PFSK-1 (cell line): ENCODE results near the gene SCN10A.

ENCODE experiments used
- FOXP2 ChIP-seq: optimal IDR thresholded peaks from 2 replicates; pipeline ENCODE3; 2011; ENCODE audit warnings: borderline replicate concordance, control low read depth, inconsistent platforms; ENCODE audit not compliant: insufficient read depth; ENCODE audit errors: extremely low read length, extremely low read depth
- POLR2AphosphoS5 ChIP-seq: IDR thresholded peaks from 2 replicates; pipeline ENCODE4 v1.6.1; 2012; ENCODE audit warnings: low read depth, mild to moderate bottlenecking, control low read depth, low read length, moderate library complexity
- REST ChIP-seq, 2 experiments: IDR thresholded peaks; 2 replicates each; pipeline versions ENCODE4 v1.6.1 to v1.8.0; 2011 to 2012; ENCODE audit warnings: low read depth in 2 of 2, low read length in 2 of 2, control low read depth in 1 of 2, inconsistent platforms in 1 of 2, mild to moderate bottlenecking in 1 of 2, moderate library complexity in 1 of 2; ENCODE audit not compliant: insufficient read depth in 1 of 2
- SIN3A ChIP-seq: IDR thresholded peaks from 2 replicates; pipeline ENCODE4 v1.6.1; 2012; ENCODE audit warnings: mild to moderate bottlenecking, low read length, moderate library complexity, borderline replicate concordance; ENCODE audit not compliant: insufficient read depth
- TAF1 ChIP-seq: IDR thresholded peaks from 2 replicates; pipeline ENCODE4 v1.6.1; 2012; ENCODE audit warnings: low read length, control low read depth, borderline replicate concordance; ENCODE audit not compliant: insufficient read depth

SCN10A gene

GRCh38 chr3:38721207-38721772 is 94.7 kb downstream of the SCN10A start:
- TF ChIP-seq TAF1 (no peak), REST (IDR thresholded peaks at IDR 0.05; ENCODE audit: insufficient read depth in 1 of 2, low read depth in 2 of 2, low read length in 2 of 2) (no peak), FOXP2 (no peak), POLR2AphosphoS5 (no peak), SIN3A (no peak)

DNA sequence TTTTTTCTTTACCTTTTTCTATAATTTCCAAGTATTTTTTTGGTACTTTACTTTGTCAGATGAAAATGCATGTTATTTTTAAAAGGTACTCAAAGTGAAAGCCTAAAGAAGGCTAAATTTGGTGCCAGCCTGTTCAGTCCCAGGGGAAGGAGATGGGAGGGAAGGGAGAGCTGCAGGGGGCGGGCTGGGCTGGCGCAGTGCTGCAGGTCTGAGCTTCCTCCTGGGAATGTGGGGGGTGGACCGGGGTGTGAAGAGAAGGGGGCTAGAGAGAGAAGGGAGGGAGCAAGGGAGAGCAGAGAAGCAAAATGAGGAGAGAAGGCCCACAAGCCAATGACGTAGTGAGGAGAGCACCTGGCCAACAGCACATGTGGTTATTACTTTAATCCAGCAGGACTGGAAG is 95.6 kb downstream of the SCN10A start:
- TF ChIP-seq TAF1, result no peak
- TF ChIP-seq REST (IDR thresholded peaks at IDR 0.05; ENCODE audit: insufficient read depth in 1 of 2, low read depth in 2 of 2, low read length in 2 of 2), result no peak
- TF ChIP-seq POLR2AphosphoS5, result no peak
- no peak for TF ChIP-seq FOXP2
- TF ChIP-seq SIN3A, result no peak

GRCh38 chr3:38717355-38718240 is 98.4 kb downstream of the SCN10A start:
- TF ChIP-seq SIN3A (no peak), TAF1 (no peak), POLR2AphosphoS5 (no peak), REST (IDR thresholded peaks at IDR 0.05; ENCODE audit: insufficient read depth in 1 of 2, low read depth in 2 of 2, low read length in 2 of 2) (no peak), FOXP2 (no peak)

GRCh38 chr3:38713121-38713520 is 102.9 kb downstream of the SCN10A start:
- TF ChIP-seq REST (IDR thresholded peaks at IDR 0.05; ENCODE audit: insufficient read depth in 1 of 2, low read depth in 2 of 2, low read length in 2 of 2) (no peak), SIN3A (no peak), TAF1 (no peak), FOXP2 (no peak), POLR2AphosphoS5 (no peak)
